Right renal pelvis (tissue), 4 donors: ENCODE data around the gene DCP1A. TPM values are rescaled to one million over a fixed set of nuclear protein-coding genes. Genes with fewer than 3 reads are reported as not detected.
"Not testable (repeated sequence)": the region's sequence is repeated elsewhere in the genome, so short reads cannot be mapped to it uniquely, and the experiment has no call there.

Experiments
- DNase-seq, 4 donors: peaks; one replicate each; pipeline ENCODE4 v3.0.0-alpha.2; 2013; ENCODE audit warnings: low read depth in 4 of 4, low spot score in 3 of 4, missing footprints in 1 of 4
- polyA plus RNA-seq, 4 donors: library from polyadenylated mRNA; unstranded; fragments of 120-200 nt; gene quantifications; one replicate each; pipeline ENCODE4 v1.2.1, GENCODE V29; 2013; ENCODE audit not compliant: insufficient read length in 4 of 4

Gene DCP1A
- polyA plus RNA-seq = 10 to 100 TPM; 27.5 to 34.2 (median 30.8) TPM

- DNase-seq = peak; percentile 95 to 97 (median 96)
These were observed at the start of gene DCP1A for GRCh38 chr3:53347261-53348064. Gene DCP1A, minus strand, starts transcription at chr3:53347543. Its CDS starts 26 bp downstream, at chr3:53347517.

- DNase-seq = no peak
These were observed 37.4 kb upstream of the DCP1A start for GRCh38 chr3:53384465-53385423.

GRCh38 chr3:53382106-53382505 lies 34.8 kb upstream of the DCP1A start:
- DNase-seq = no peak

- no peak for DNase-seq
These were observed 33.0 kb upstream of the DCP1A start for GRCh38 chr3:53380306-53380705.

GRCh38 chr3:53379898-53380297 lies 32.6 kb upstream of the DCP1A start:
- DNase-seq = no peak

GRCh38 chr3:53377794-53378193 lies 30.5 kb upstream of the DCP1A start:
- DNase-seq = no peak

GRCh38 chr3:53376679-53377078 lies 29.3 kb upstream of the DCP1A start:
- DNase-seq = no peak

- DNase-seq = peak; percentile 37 to 43 (median 40)
These were observed 27.7 kb upstream of the DCP1A start for GRCh38 chr3:53375019-53375418.

- DNase-seq = not testable (repeated sequence)
These were observed 23.4 kb upstream of the DCP1A start for GRCh38 chr3:53370719-53371118.

GRCh38 chr3:53361852-53362251 lies 14.5 kb upstream of the DCP1A start:
- no peak for DNase-seq

- no peak for DNase-seq
These were observed 10.1 kb upstream of the DCP1A start for GRCh38 chr3:53357458-53357857.

- DNase-seq = no peak
These were observed 7.7 kb upstream of the DCP1A start for GRCh38 chr3:53354945-53355498.

GRCh38 chr3:53353202-53353601 lies 5.9 kb upstream of the DCP1A start:
- DNase-seq = no peak

- peak in 2 of 4 donors; percentile 4 to 6 for DNase-seq
These were observed 3.3 kb upstream of the DCP1A start for GRCh38 chr3:53350652-53351051.

GRCh38 chr3:53348118-53348517 lies 775 bp upstream of the DCP1A start:
- DNase-seq = not testable (repeated sequence)

- peak in 2 of 4 donors; percentile 10 to 14 for DNase-seq
These were observed 452 bp downstream of the DCP1A start for GRCh38 chr3:53346922-53347260.

- DNase-seq = peak; percentile 8 to 35 (median 28)
These were observed 829 bp downstream of the DCP1A start for GRCh38 chr3:53346514-53346913.

GRCh38 chr3:53342353-53342752 lies 5.0 kb downstream of the DCP1A start:
- DNase-seq = no peak

- DNase-seq = no peak
These were observed 10.0 kb downstream of the DCP1A start for GRCh38 chr3:53337167-53337940.

GRCh38 chr3:53334742-53335141 lies 12.6 kb downstream of the DCP1A start:
- no peak for DNase-seq
